IMR-90 (cell line): ENCODE data around the gene LRRC1. TPM values are rescaled to one million over a fixed set of nuclear protein-coding genes. Genes with fewer than 3 reads are reported as not detected.
A peak's percentile ranks its signal among the peaks of the same experiment; 100 is the strongest.

Experiments used
- ATAC-seq: fragments of 200-7000 bp; cut with Tn5 transposase; 2 replicates; pipeline ENCODE4 v1.9.1; 2020; ENCODE audit warnings: low read depth, mild to moderate bottlenecking, moderate library complexity
- BruUV-seq: library from RNA; stranded (reverse); fragments of 400-500 nt; replicated peaks from 2 replicates; lab custom pipeline; 2021; lab: Mats Ljungman, UMichigan
- CTCF ChIA-PET: fragments of 300-600 bp; formaldehyde crosslinking; extraction: SDS; loops from one replicate; lab custom pipeline; 2021; ENCODE audit warnings: antibody characterized with exemption; lab: Yijun Ruan, JAX
- POLR2A ChIA-PET: fragments of 300-600 bp; sonication (Branson Sonifier 250); formaldehyde crosslinking; loops from one replicate; lab custom pipeline; 2022; ENCODE audit warnings: antibody characterized with exemption; ENCODE audit not compliant: unreplicated experiment; lab: Charles Lee
- DNase-seq: peaks from one replicate; pipeline ENCODE4 v3.0.0; 2013
- H2AFZ ChIP-seq: replicated peaks from 2 replicates; pipeline ENCODE3; 2013; ENCODE audit warnings: low read length, mild to moderate bottlenecking; ENCODE audit not compliant: poor library complexity
- H2AK5ac ChIP-seq: 2 replicates; pipeline ENCODE4 v1.6.1; 2013; ENCODE audit warnings: low read depth, low read length, inconsistent platforms
- H2AK9ac ChIP-seq: replicated peaks from 2 replicates; pipeline ENCODE3; 2013; ENCODE audit warnings: mild to moderate bottlenecking, low read depth, low read length, moderate library complexity; ENCODE audit not compliant: poor library complexity
- H2BK120ac ChIP-seq: 2 replicates; pipeline ENCODE4 v1.6.1; 2013; ENCODE audit warnings: low read depth, low read length, inconsistent platforms
- H2BK15ac ChIP-seq: 3 replicates; pipeline ENCODE4 v1.6.1; 2013; ENCODE audit warnings: low read depth, low read length, inconsistent platforms
- H2BK20ac ChIP-seq: 2 replicates; pipeline ENCODE4 v1.6.1; 2013; ENCODE audit warnings: low read depth, mild to moderate bottlenecking, inconsistent platforms, low read length, moderate library complexity
- H2BK5ac ChIP-seq: 2 replicates; pipeline ENCODE4 v1.6.1; 2013; ENCODE audit warnings: mild to moderate bottlenecking, low read depth, low read length, inconsistent platforms; ENCODE audit not compliant: poor library complexity, severe bottlenecking
- H3K14ac ChIP-seq: replicated peaks from 2 replicates; pipeline ENCODE4 v1.6.1; 2013; ENCODE audit warnings: low read depth, low read length, inconsistent platforms
- H3K18ac ChIP-seq: 2 replicates; pipeline ENCODE4 v1.6.1; 2013; ENCODE audit warnings: low read depth, low read length, control low read depth
- H3K23ac ChIP-seq: 2 replicates; pipeline ENCODE4 v1.6.1; 2013; ENCODE audit warnings: low read depth, low read length, inconsistent platforms
- H3K27ac ChIP-seq: 2 replicates; pipeline ENCODE4 v1.5.1; 2013; ENCODE audit warnings: mild to moderate bottlenecking, control low read depth, low read length; ENCODE audit not compliant: insufficient read depth
- H3K27me3 ChIP-seq: 2 replicates; pipeline ENCODE4 v1.6.1; 2013; ENCODE audit warnings: low read length; ENCODE audit not compliant: control insufficient read depth, insufficient read depth
- H3K36me3 ChIP-seq: 2 replicates; pipeline ENCODE4 v1.6.1; 2013; ENCODE audit warnings: low read length, mixed read lengths; ENCODE audit not compliant: control insufficient read depth, insufficient read depth
- H3K4ac ChIP-seq: 2 replicates; pipeline ENCODE4 v1.6.1; 2013; ENCODE audit warnings: low read depth, low read length, inconsistent platforms
- H3K4me1 ChIP-seq: 2 replicates; pipeline ENCODE4 v1.6.1; 2013; ENCODE audit warnings: low read length, mixed read lengths; ENCODE audit not compliant: control insufficient read depth, insufficient read depth
- H3K4me2 ChIP-seq: 2 replicates; pipeline ENCODE4 v1.6.1; 2013; ENCODE audit warnings: low read depth, mild to moderate bottlenecking, control low read depth, low read length, moderate library complexity
- H3K4me3 ChIP-seq: 2 replicates; pipeline ENCODE4 v1.5.1; 2013; ENCODE audit warnings: low read depth, mild to moderate bottlenecking, control low read depth, low read length, moderate library complexity; ENCODE audit not compliant: insufficient read depth
- H3K56ac ChIP-seq: 2 replicates; pipeline ENCODE4 v1.6.1; 2013; ENCODE audit warnings: low read length, inconsistent platforms; ENCODE audit not compliant: insufficient read depth; ENCODE audit errors: extremely low read depth
- H3K79me1 ChIP-seq, 2 experiments: 2 replicates each; pipeline ENCODE4 v1.6.1; 2013; ENCODE audit warnings: low read length in 2 of 2, inconsistent platforms in 1 of 2, low read depth in 1 of 2
- H3K9ac ChIP-seq: 2 replicates; pipeline ENCODE4 v1.6.1; 2013; ENCODE audit warnings: low read depth, low read length, control low read depth
- H3K9me1 ChIP-seq: 2 replicates; pipeline ENCODE4 v1.6.1; 2013; ENCODE audit warnings: low read length, inconsistent platforms; ENCODE audit not compliant: insufficient read depth
- H3K9me3 ChIP-seq: 2 replicates; pipeline ENCODE4 v1.6.1; 2013; ENCODE audit warnings: low read length; ENCODE audit not compliant: control insufficient read depth, insufficient read depth
- H4K20me1 ChIP-seq: 2 replicates; pipeline ENCODE4 v1.6.1; 2013; ENCODE audit warnings: low read length, inconsistent platforms; ENCODE audit not compliant: insufficient read depth
- H4K5ac ChIP-seq: 2 replicates; pipeline ENCODE4 v1.6.1; 2013; ENCODE audit warnings: mild to moderate bottlenecking, low read depth, low read length, control low read depth
- H4K8ac ChIP-seq, 2 experiments: 2 replicates each; pipeline ENCODE4 v1.6.1; 2013; ENCODE audit warnings: low read depth in 2 of 2, low read length in 2 of 2, control low read depth in 1 of 2, inconsistent platforms in 1 of 2
- H4K91ac ChIP-seq: 2 replicates; pipeline ENCODE4 v1.6.1; 2013; ENCODE audit warnings: low read depth, low read length, inconsistent platforms; ENCODE audit not compliant: insufficient read depth
- BHLHE40 ChIP-seq: fragments of 150-350 bp; IDR thresholded peaks from 2 replicates; pipeline ENCODE4 v1.6.1; 2016; ENCODE audit warnings: mild to moderate bottlenecking, low read depth, low read length
- CEBPB ChIP-seq: IDR thresholded peaks from 2 replicates; pipeline ENCODE4 v1.6.1; 2012; ENCODE audit warnings: low read depth, low read length, improper control_type of control experiment
- CHD1 ChIP-seq: IDR thresholded peaks from 2 replicates; pipeline ENCODE4 v1.6.1; 2012; ENCODE audit warnings: low read depth, low read length, improper control_type of control experiment
- CTCF ChIP-seq: conservative IDR thresholded peaks from 2 replicates; pipeline ENCODE4 v1.5.1; 2012; ENCODE audit warnings: mild to moderate bottlenecking, low read depth, low read length, improper control_type of control experiment
- FOS ChIP-seq: fragments of 150-350 bp; IDR thresholded peaks from 2 replicates; pipeline ENCODE4 v1.6.1; 2016; ENCODE audit warnings: low read depth, low read length
- MAZ ChIP-seq: IDR thresholded peaks from 2 replicates; pipeline ENCODE4 v1.6.1; 2012; ENCODE audit warnings: low read depth, mild to moderate bottlenecking, low read length, improper control_type of control experiment, moderate library complexity, borderline replicate concordance
- MXI1 ChIP-seq: IDR thresholded peaks from 2 replicates; pipeline ENCODE4 v1.6.1; 2012; ENCODE audit warnings: low read depth, mild to moderate bottlenecking, low read length, moderate library complexity, borderline replicate concordance
- NFE2L2 ChIP-seq: fragments of 150-350 bp; IDR thresholded peaks from 2 replicates; pipeline ENCODE4 v1.6.1; 2016; ENCODE audit warnings: low read depth, mild to moderate bottlenecking, low read length
- POLR2A ChIP-seq: IDR thresholded peaks from 2 replicates; pipeline ENCODE4 v1.6.1; 2012; ENCODE audit warnings: mild to moderate bottlenecking, low read depth, low read length
- RAD21 ChIP-seq: IDR thresholded peaks from 2 replicates; pipeline ENCODE4 v1.6.1; 2012; ENCODE audit warnings: low read length, improper control_type of control experiment
- RCOR1 ChIP-seq: IDR thresholded peaks from 2 replicates; pipeline ENCODE4 v1.6.1; 2012; ENCODE audit warnings: mild to moderate bottlenecking, low read length, improper control_type of control experiment; ENCODE audit not compliant: insufficient replicate concordance
- RFX5 ChIP-seq: IDR thresholded peaks from 2 replicates; pipeline ENCODE4 v1.8.0; 2012; ENCODE audit warnings: low read depth, mild to moderate bottlenecking, low read length, moderate library complexity
- SMC3 ChIP-seq: fragments of 150-350 bp; IDR thresholded peaks from 2 replicates; pipeline ENCODE4 v1.6.1; 2016; ENCODE audit warnings: low read depth, mild to moderate bottlenecking, antibody characterized with exemption, low read length, moderate library complexity
- WGBS, 2 experiments: methylation state at CpG; one replicate each; pipeline versions ENCODE4 v1.1.5 to v1.1.7; 2013; ENCODE audit warnings: missing lambda C conversion rate in 2 of 2; ENCODE audit not compliant: insufficient read length in 1 of 2; ENCODE audit errors: extremely low coverage in 2 of 2; 5-methylcytosine and 5-hydroxymethylcytosine counted together
- dilution Hi-C: fragments of 300-500 bp; cut with HindIII; formaldehyde crosslinking; loops from one replicate; pipeline ENCODE4 v1.14.3; 2018; ENCODE audit warnings: low sequenced_read_pairs; ENCODE audit not compliant: unreplicated experiment
- in situ Hi-C: fragments of 300-500 bp; cut with MboI; formaldehyde crosslinking; loops from 3 replicates; pipeline ENCODE4 v1.14.3; 2019; ENCODE audit warnings: low sequenced_read_pairs, inconsistent platforms, mixed read lengths
- intact Hi-C: fragments of 100-400 bp; cut with micrococcal nuclease; formaldehyde crosslinking; loops from 2 replicates; pipeline ENCODE4 v1.10.0; 2022
- polyA plus RNA-seq, 3 experiments: library from polyadenylated mRNA; depleted of rRNA; stranded (reverse); fragments of >200 nt; gene quantifications; 2 replicates each; pipeline ENCODE4 v1.2.3, GENCODE V29; 2012; ENCODE audit warnings: low replicate concordance in 1 of 3
- total RNA-seq: library from RNA; depleted of rRNA; stranded (reverse); fragments of >200 nt; gene quantifications from 2 replicates; pipeline ENCODE4 v1.2.3, GENCODE V29; 2012
- TF ChIP-seq, protein P1 (sequence below): fragments of 150-350 bp; IDR thresholded peaks from 2 replicates; pipeline ENCODE4 v1.6.1; 2016; ENCODE audit warnings: low read depth, mild to moderate bottlenecking, low read length, moderate library complexity, borderline replicate concordance
- TF ChIP-seq, protein P2 (sequence below): fragments of 150-350 bp; IDR thresholded peaks from 2 replicates; pipeline ENCODE4 v1.6.1; 2017; ENCODE audit warnings: mild to moderate bottlenecking, antibody characterized with exemption, low read length, low read depth

The LRRC1 gene
- total and polyA plus RNA-seq, 2 of the 4 experiments (the other 2 are of a cell fraction): 5.1 to 6.1 TPM

DNA sequence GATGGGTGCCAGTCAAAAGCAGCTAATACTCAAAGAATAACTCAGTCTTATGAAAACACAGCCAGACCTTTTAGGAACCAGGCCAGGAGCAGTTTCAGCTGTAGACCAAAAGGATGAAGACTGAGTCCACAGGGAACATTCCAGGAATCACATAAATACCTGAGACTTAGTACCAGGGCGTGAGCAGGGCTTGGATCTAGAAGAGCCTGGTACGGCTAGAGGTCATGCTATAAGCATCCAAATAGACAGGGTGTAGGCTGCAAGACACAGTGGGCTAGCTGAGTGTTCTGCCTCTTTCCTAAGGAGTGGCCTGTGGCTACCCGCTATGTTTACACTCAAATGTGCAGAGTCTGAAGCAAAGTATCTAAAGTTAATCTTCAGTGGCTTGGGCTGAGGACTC lies 29.5 kb upstream of the LRRC1 start:
- Histone ChIP-seq H3K4ac (no peak overlapping the region), H2BK20ac (peak overlapping the region; percentile 10; the same call in 1 of the 2 replicates), H2AK5ac (no peak overlapping the region), H2BK15ac (no peak overlapping the region), H3K9me3 (no peaks in the 10 kb centered on the region), H4K8ac (no peak overlapping the region), H3K36me3 (no peaks in the 10 kb centered on the region), H4K20me1 (no peaks in the 10 kb centered on the region), H3K4me2 (no peak overlapping the region), H3K18ac (no peak overlapping the region), H3K79me1 (no peaks in the 10 kb centered on the region), H2AK9ac (no peak overlapping the region), H4K5ac (no peak overlapping the region), H3K27ac (no peak overlapping the region), H3K56ac (no peak overlapping the region), H2AFZ (no peak overlapping the region), H3K14ac (no peak overlapping the region), H3K9me1 (no peaks in the 10 kb centered on the region), H3K23ac (no peak overlapping the region), H2BK120ac (no peak overlapping the region), H3K4me1 (peaks cover 6% of the 10 kb centered on the region; the same call in 1 of the 2 replicates), H3K4me3 (no peak overlapping the region), H3K27me3 (no peaks in the 10 kb centered on the region), H3K9ac (no peak overlapping the region), H4K91ac (no peak overlapping the region), H2BK5ac (no peak overlapping the region)
- intact Hi-C loops (no loop called here), in situ Hi-C loops (no loop called here), dilution Hi-C loops (no loop called here)
- POLR2A ChIA-PET: no interaction called here
- peak; percentile 1 for DNase-seq
- WGBS, 2 experiments: 100% methylated on average over 1 of the region's 3 CpGs; no CpG with 5 or more reads in 1 of the 2 experiments
- CTCF ChIA-PET: no interaction called here
- no TSS peak for BruUV-seq
- TF ChIP-seq NFE2L2 (no peak), CEBPB (no peak), BHLHE40 (no peak), RAD21 (no peak), SMC3 (no peak), MXI1 (no peak), RFX5 (no peak), CTCF (no peak), RCOR1 (no peak), FOS (no peak), MAZ (no peak), POLR2A (no peak), CHD1 (no peak)
- TF ChIP-seq, protein P1, sequence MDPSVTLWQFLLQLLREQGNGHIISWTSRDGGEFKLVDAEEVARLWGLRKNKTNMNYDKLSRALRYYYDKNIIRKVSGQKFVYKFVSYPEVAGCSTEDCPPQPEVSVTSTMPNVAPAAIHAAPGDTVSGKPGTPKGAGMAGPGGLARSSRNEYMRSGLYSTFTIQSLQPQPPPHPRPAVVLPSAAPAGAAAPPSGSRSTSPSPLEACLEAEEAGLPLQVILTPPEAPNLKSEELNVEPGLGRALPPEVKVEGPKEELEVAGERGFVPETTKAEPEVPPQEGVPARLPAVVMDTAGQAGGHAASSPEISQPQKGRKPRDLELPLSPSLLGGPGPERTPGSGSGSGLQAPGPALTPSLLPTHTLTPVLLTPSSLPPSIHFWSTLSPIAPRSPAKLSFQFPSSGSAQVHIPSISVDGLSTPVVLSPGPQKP: no peak
- TF ChIP-seq, protein P2, sequence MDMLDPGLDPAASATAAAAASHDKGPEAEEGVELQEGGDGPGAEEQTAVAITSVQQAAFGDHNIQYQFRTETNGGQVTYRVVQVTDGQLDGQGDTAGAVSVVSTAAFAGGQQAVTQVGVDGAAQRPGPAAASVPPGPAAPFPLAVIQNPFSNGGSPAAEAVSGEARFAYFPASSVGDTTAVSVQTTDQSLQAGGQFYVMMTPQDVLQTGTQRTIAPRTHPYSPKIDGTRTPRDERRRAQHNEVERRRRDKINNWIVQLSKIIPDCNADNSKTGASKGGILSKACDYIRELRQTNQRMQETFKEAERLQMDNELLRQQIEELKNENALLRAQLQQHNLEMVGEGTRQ: no peak
- peak; percentile 24; the same call in 1 of the 2 replicates for ATAC-seq
